SK-N-MC (cell line): ENCODE data around the gene LIN28B.

Source experiments
- EZH2 ChIP-seq: fragments of 200-600 bp; sonication (generic); IDR thresholded peaks from one replicate; pipeline ENCODE4 v1.6.1; 2017; ENCODE audit warnings: antibody characterized with exemption
- POLR2AphosphoS5 ChIP-seq: IDR thresholded peaks from 2 replicates; pipeline ENCODE4 v1.6.1; 2012; ENCODE audit warnings: mild to moderate bottlenecking, low read depth, low read length, borderline replicate concordance

GRCh38 chr6:105035299-105035698, 78.4 kb downstream of the LIN28B start:
- TF ChIP-seq EZH2 (no peak), POLR2AphosphoS5 (no peak)
